Measurements from ENCODE around the gene SLC12A8.

SLC12A8 gene

GRCh38 chr3:125151442-125151817 is 61.1 kb downstream of the SLC12A8 start:
- Histone ChIP-seq H3K4me3 (ENCODE audit: low read length) (peak overlapping the region; percentile 60), H3K4me1 (ENCODE audit: control insufficient read depth, insufficient read depth, low read length) (peaks cover 48% of the 10 kb centered on the region), H3K9ac (ENCODE audit: low read length) (peak overlapping the region; percentile 1), H3K27me3 (replicated peaks; ENCODE audit: control insufficient read depth, insufficient read depth, low read length) (no peaks in the 10 kb centered on the region), H3K9me3 (ENCODE audit: control insufficient read depth, low read length) (no peaks in the 10 kb centered on the region), H3K36me3 (ENCODE audit: control insufficient read depth, insufficient read depth, low read length, severe bottlenecking) (no peaks in the 10 kb centered on the region)
- no peak for DNase-seq (ENCODE audit: low read depth)

GRCh38 chr3:125150525-125151441 is 61.8 kb downstream of the SLC12A8 start:
- H3K36me3 ChIP-seq (ENCODE audit: control insufficient read depth, insufficient read depth, low read length, severe bottlenecking), result no peaks in the 10 kb centered on the region
- H3K9ac ChIP-seq (ENCODE audit: low read length), result peak overlapping the region; percentile 1
- no peaks in the 10 kb centered on the region for H3K9me3 ChIP-seq (ENCODE audit: control insufficient read depth, low read length)
- H3K4me1 ChIP-seq (ENCODE audit: control insufficient read depth, insufficient read depth, low read length), result peaks cover 51% of the 10 kb centered on the region
- DNase-seq (ENCODE audit: low read depth), result no peak
- H3K4me3 ChIP-seq (ENCODE audit: low read length), result peak overlapping the region; percentile 60
- no peaks in the 10 kb centered on the region for H3K27me3 ChIP-seq (replicated peaks; ENCODE audit: control insufficient read depth, insufficient read depth, low read length)

- Histone ChIP-seq H3K36me3 (ENCODE audit: control insufficient read depth, insufficient read depth, low read length, severe bottlenecking) (no peaks in the 10 kb centered on the region), H3K9ac (ENCODE audit: low read length) (no peak overlapping the region), H3K4me1 (ENCODE audit: control insufficient read depth, insufficient read depth, low read length) (peaks cover 56% of the 10 kb centered on the region), H3K4me3 (ENCODE audit: low read length) (no peak overlapping the region), H3K9me3 (ENCODE audit: control insufficient read depth, low read length) (no peaks in the 10 kb centered on the region), H3K27me3 (replicated peaks; ENCODE audit: control insufficient read depth, insufficient read depth, low read length) (no peaks in the 10 kb centered on the region)
- no peak for DNase-seq (ENCODE audit: low read depth)
Observed at GRCh38 chr3:125149462-125149861, 63.1 kb downstream of the SLC12A8 start.

- H3K27me3 ChIP-seq (replicated peaks; ENCODE audit: control insufficient read depth, insufficient read depth, low read length), result no peaks in the 10 kb centered on the region
- H3K9ac ChIP-seq (ENCODE audit: low read length), result peak overlapping the region; percentile 26
- no peak overlapping the region for H3K4me3 ChIP-seq (ENCODE audit: low read length)
- no peaks in the 10 kb centered on the region for H3K36me3 ChIP-seq (ENCODE audit: control insufficient read depth, insufficient read depth, low read length, severe bottlenecking)
- no peaks in the 10 kb centered on the region for H3K9me3 ChIP-seq (ENCODE audit: control insufficient read depth, low read length)
- peak; percentile 42 for DNase-seq (ENCODE audit: low read depth)
- peaks cover 62% of the 10 kb centered on the region for H3K4me1 ChIP-seq (ENCODE audit: control insufficient read depth, insufficient read depth, low read length)
Observed at GRCh38 chr3:125148836-125149235, 63.7 kb downstream of the SLC12A8 start.

GRCh38 chr3:125148016-125148812 is 64.3 kb downstream of the SLC12A8 start:
- Histone ChIP-seq H3K9ac (ENCODE audit: low read length) (peak overlapping the region; percentile 26), H3K27me3 (replicated peaks; ENCODE audit: control insufficient read depth, insufficient read depth, low read length) (no peaks in the 10 kb centered on the region), H3K4me3 (ENCODE audit: low read length) (no peak overlapping the region), H3K4me1 (ENCODE audit: control insufficient read depth, insufficient read depth, low read length) (peaks cover 67% of the 10 kb centered on the region), H3K9me3 (ENCODE audit: control insufficient read depth, low read length) (no peaks in the 10 kb centered on the region), H3K36me3 (ENCODE audit: control insufficient read depth, insufficient read depth, low read length, severe bottlenecking) (no peaks in the 10 kb centered on the region)
- no peak for DNase-seq (ENCODE audit: low read depth)

GRCh38 chr3:125147491-125147820 is 65.1 kb downstream of the SLC12A8 start:
- no peak overlapping the region for H3K9ac ChIP-seq (ENCODE audit: low read length)
- no peak for DNase-seq (ENCODE audit: low read depth)
- H3K4me1 ChIP-seq (ENCODE audit: control insufficient read depth, insufficient read depth, low read length), result peaks cover 65% of the 10 kb centered on the region
- no peaks in the 10 kb centered on the region for H3K27me3 ChIP-seq (replicated peaks; ENCODE audit: control insufficient read depth, insufficient read depth, low read length)
- no peaks in the 10 kb centered on the region for H3K9me3 ChIP-seq (ENCODE audit: control insufficient read depth, low read length)
- no peak overlapping the region for H3K4me3 ChIP-seq (ENCODE audit: low read length)
- no peaks in the 10 kb centered on the region for H3K36me3 ChIP-seq (ENCODE audit: control insufficient read depth, insufficient read depth, low read length, severe bottlenecking)

- H3K9ac ChIP-seq (ENCODE audit: low read length), result no peak overlapping the region
- no peak for DNase-seq (ENCODE audit: low read depth)
- peaks cover 59% of the 10 kb centered on the region for H3K4me1 ChIP-seq (ENCODE audit: control insufficient read depth, insufficient read depth, low read length)
Observed at GRCh38 chr3:125146626-125147490, 65.7 kb downstream of the SLC12A8 start.

GRCh38 chr3:125145751-125146475 is 66.6 kb downstream of the SLC12A8 start:
- no peaks in the 10 kb centered on the region for H3K9me3 ChIP-seq (ENCODE audit: control insufficient read depth, low read length)
- no peaks in the 10 kb centered on the region for H3K36me3 ChIP-seq (ENCODE audit: control insufficient read depth, insufficient read depth, low read length, severe bottlenecking)
- no peaks in the 10 kb centered on the region for H3K27me3 ChIP-seq (replicated peaks; ENCODE audit: control insufficient read depth, insufficient read depth, low read length)
- DNase-seq (ENCODE audit: low read depth), result no peak
- H3K9ac ChIP-seq (ENCODE audit: low read length), result no peak overlapping the region
- H3K4me1 ChIP-seq (ENCODE audit: control insufficient read depth, insufficient read depth, low read length), result peaks cover 56% of the 10 kb centered on the region
- H3K4me3 ChIP-seq (ENCODE audit: low read length), result no peak overlapping the region

More at GRCh38 chr3:125146626-125147490, 65.7 kb downstream of the SLC12A8 start:
- Histone ChIP-seq H3K9me3 (ENCODE audit: control insufficient read depth, low read length) (no peaks in the 10 kb centered on the region), H3K36me3 (ENCODE audit: control insufficient read depth, insufficient read depth, low read length, severe bottlenecking) (no peaks in the 10 kb centered on the region), H3K27me3 (replicated peaks; ENCODE audit: control insufficient read depth, insufficient read depth, low read length) (no peaks in the 10 kb centered on the region), H3K4me3 (ENCODE audit: low read length) (no peak overlapping the region)

GRCh38 chr3:125144653-125145314 is 67.8 kb downstream of the SLC12A8 start:
- H3K36me3 ChIP-seq (ENCODE audit: control insufficient read depth, insufficient read depth, low read length, severe bottlenecking), result no peaks in the 10 kb centered on the region

GRCh38 chr3:125143982-125144652 is 68.4 kb downstream of the SLC12A8 start:
- no peaks in the 10 kb centered on the region for H3K27me3 ChIP-seq (replicated peaks; ENCODE audit: control insufficient read depth, insufficient read depth, low read length)
- DNase-seq (ENCODE audit: low read depth), result no peak
- no peaks in the 10 kb centered on the region for H3K36me3 ChIP-seq (ENCODE audit: control insufficient read depth, insufficient read depth, low read length, severe bottlenecking)
- H3K4me1 ChIP-seq (ENCODE audit: control insufficient read depth, insufficient read depth, low read length), result peaks cover 62% of the 10 kb centered on the region
- no peaks in the 10 kb centered on the region for H3K9me3 ChIP-seq (ENCODE audit: control insufficient read depth, low read length)
- no peak overlapping the region for H3K4me3 ChIP-seq (ENCODE audit: low read length)
- peak overlapping the region; percentile 40 for H3K9ac ChIP-seq (ENCODE audit: low read length)

More at GRCh38 chr3:125144653-125145314, 67.8 kb downstream of the SLC12A8 start:
- no peak for DNase-seq (ENCODE audit: low read depth)
- Histone ChIP-seq H3K9ac (ENCODE audit: low read length) (peak overlapping the region; percentile 40), H3K4me3 (ENCODE audit: low read length) (no peak overlapping the region), H3K4me1 (ENCODE audit: control insufficient read depth, insufficient read depth, low read length) (peaks cover 59% of the 10 kb centered on the region), H3K27me3 (replicated peaks; ENCODE audit: control insufficient read depth, insufficient read depth, low read length) (no peaks in the 10 kb centered on the region), H3K9me3 (ENCODE audit: control insufficient read depth, low read length) (no peaks in the 10 kb centered on the region)
